ENCODE data around the gene NUDT7.
A peak's percentile ranks its signal among the peaks of the same experiment; 100 is the strongest.

NUDT7 gene

DNA sequence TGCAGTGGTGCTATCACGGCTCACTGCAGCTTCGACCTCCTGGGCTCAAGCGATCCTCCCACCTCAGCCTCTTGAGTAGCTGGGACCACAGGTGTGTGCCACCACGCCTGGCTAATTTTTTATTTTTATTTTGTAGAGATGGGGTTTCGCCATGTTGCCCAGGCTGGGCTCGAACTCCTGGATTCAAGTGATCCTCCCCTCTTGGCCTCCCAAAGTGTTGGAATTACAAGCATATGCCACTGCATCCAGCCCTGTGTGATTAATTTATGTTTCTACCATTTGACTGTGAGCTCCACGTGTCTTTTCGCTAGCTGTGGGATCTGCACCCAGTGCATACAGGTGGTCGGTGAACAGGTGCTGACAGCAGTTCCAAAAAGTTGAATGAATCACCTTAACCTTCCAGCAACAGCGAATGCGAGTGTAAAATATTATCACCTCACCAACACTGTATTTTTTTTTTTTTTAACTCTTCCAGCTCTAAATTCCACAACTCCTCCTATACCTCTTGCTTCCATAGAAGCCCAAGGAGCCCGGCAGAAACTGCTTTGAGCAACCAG is 484 bp upstream of the NUDT7 start:
- H3K4me3 ChIP-seq (ENCODE audit: low read length), result peak overlapping the region; percentile 37
- DNase-seq (ENCODE audit: low read depth, low spot score), result no peak

DNA sequence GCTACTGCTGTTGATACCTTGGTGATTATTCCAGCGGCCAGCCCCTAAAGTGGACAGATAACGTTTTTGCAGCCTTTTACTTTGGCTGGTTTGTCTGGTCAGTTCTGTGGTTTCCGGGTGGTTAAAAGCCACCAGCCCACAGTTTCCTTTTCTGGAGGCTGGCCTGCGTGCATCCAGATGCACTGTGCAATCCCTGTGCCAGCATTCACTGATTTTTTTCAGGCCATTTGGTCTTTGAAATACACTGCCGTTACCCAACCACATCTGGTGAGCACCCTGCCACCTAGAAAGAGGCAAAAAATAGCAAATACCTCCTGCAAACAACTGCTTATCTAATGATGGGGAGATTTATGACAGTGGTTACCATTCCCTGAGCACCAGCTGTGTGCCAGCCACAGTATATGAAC is 797 bp downstream of the NUDT7 start:
- peak; percentile 54 for DNase-seq (ENCODE audit: low read depth, low spot score)
- H3K4me3 ChIP-seq (ENCODE audit: low read length), result peak overlapping the region; percentile 79

DNA sequence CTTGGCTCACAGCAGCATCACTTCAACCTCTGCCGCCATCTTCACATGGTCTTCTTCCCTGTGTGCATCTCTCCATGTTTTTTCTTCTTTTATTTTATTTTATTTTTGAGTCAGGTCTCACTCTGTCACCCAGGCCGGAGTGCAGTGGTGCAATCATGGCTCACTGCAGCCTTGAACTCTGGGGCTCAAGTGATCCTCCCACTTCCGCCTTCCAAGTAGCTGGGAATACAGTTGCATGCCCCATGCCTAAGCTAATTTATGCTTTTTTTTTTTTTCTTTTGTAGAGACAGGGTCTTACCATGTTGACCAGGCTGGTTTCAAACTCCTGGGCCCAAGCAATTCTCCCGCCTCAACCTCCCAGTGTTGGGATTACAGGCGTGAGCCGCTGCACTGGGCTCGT is 1.9 kb downstream of the NUDT7 start:
- H3K4me3 ChIP-seq (ENCODE audit: low read length), result no peak overlapping the region
- no peak for DNase-seq (ENCODE audit: low read depth, low spot score)

DNA sequence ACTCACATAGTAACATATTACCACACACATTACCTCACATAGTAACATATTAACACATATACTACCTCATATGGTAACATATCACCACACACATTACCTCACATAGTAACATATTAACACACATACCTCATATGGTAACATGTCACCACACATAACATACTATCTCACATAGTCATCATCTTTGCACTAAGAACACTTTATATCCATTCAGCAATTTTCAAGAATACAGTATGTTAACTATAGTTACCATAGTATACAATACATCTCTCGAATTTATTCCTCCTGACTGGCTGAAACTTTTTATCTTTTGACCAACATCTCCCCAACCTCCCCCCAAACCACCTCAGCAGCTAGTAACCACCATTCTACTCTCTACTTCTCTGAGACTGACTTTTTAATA is 7.6 kb downstream of the NUDT7 start:
- DNase-seq (ENCODE audit: low read depth, low spot score), result no peak
- no peak overlapping the region for H3K4me3 ChIP-seq (ENCODE audit: low read length)

DNA sequence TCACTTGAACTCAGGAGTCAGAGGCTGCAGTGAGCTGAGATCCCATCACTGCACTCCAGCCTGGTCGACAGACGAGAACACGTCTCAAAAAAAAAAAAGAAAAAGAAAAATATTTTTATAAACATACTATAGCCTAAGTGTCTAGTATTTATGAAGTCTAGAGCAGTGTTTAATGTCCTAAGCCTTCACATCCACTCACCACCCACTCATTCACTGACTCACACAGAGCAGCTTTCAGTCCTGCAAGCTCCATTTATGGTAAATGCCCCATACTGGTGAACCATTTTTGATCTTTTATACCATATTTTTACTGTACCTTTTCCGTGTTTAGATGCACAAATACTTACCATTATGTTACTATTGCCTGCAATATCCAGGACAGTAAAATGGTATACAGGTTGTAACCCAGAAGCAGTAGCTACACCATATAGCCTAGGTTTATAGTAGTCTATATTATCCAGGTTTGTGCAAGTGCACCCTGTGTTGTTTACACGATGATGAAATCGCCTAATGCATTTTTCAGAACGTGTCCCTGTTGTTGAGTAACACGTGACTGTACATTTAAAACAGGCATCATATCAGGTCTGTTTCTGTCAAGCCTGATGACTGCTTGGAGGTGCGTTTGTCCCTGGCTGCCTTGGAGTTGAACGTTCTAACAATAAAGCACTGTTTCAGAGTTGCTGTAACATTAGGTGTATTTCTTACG is 10.1 kb downstream of the NUDT7 start:
- no peak overlapping the region for H3K4me3 ChIP-seq (ENCODE audit: low read length)
- no peak for DNase-seq (ENCODE audit: low read depth, low spot score)

DNA sequence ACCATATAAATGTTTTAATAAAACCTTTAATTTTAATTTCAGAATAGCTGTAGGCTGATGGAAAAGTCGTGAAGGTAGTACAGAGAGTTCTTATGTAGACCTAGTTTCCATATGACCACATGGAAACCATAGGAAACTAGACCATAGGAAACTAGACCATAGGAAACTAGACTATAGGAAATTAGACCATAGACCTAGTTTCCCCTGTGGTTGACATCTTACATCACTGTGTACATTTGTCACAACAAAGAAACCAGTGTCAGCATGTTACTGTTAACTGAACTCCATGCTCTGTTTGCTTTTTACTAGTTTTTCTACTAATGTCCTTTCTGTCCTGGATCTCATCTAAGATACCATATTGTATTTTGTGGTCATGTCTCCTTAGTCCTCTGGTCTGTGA is 14.6 kb downstream of the NUDT7 start:
- DNase-seq (ENCODE audit: low read depth, low spot score), result no peak
- no peak overlapping the region for H3K4me3 ChIP-seq (ENCODE audit: low read length)

DNA sequence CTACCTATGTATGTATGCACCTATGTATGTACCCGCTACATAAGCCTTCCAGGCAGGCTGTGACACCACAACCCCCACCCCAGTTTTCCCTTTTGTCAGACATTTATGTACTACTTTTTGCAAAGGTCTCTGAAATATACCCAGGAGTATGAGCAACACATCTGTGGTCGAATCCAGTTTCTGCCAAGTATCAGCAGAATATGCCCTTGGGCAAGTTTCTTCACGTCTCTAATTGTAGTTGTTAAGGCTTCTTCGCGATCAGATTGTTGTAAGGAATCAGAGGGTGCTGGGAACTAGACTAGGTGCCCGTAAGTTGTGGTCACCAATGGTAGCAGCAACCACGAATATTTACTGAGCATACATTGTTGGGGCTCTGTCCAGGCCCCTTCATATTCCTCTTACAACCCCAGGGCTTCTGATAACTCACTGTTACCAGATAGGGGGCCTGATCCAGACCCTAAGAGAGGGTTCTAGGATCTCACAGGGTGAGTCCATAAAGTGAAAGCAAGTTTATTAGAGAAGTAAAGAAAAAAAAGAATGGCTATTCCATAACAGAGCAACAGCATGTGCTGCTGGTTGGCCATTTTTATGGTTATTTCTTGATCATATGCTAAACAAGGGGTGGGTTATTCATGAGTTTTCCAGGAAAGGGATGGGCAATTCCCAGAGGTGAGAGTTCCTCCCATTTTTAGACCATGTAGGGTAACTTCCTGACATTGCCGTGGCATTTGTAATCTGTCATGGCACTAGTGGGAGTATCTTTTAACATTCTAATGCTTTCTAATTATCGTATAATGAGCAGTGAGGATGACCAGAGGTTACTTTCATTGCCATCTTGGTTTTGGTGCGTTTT is 16.6 kb downstream of the NUDT7 start:
- no peak for DNase-seq (ENCODE audit: low read depth, low spot score)
- H3K4me3 ChIP-seq (ENCODE audit: low read length), result no peak overlapping the region

DNA sequence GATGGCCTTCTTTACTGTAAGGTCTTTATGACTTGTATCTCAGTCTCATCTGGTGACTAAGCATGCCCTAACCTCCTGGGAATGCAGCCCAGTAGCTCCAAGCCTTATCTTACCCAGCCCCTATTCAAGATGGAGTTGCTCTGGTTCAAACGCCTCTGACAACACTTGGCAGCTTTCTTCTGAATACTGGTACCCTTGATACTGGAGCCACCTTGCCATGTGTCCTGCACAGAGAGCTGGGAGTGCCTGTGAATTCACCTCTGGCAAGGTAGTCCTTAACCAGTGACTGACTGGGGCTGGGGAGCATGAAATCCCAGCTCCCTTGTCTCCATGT is 17.2 kb downstream of the NUDT7 start:
- DNase-seq (ENCODE audit: low read depth, low spot score), result no peak
- no peak overlapping the region for H3K4me3 ChIP-seq (ENCODE audit: low read length)

DNA sequence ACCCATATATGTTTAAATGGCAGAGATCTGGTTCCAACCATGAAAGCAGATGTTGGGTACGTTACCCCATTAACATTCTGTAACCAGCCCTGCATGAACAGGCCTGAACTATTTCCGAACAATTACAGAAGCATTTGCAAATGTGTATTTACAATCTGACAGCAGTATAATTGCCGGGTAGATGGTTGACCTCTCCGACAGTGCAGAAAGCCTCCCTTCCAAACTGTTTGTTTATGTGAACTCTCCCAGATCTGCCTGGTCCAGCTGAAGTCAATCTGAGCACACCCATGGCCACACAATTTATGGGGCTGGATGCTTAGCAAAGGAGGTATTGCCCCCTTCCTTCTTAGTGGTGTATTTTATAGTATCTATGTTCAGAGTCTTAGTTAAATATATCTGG is 21.8 kb downstream of the NUDT7 start:
- no peak for DNase-seq (ENCODE audit: low read depth, low spot score)
- no peak overlapping the region for H3K4me3 ChIP-seq (ENCODE audit: low read length)

DNA sequence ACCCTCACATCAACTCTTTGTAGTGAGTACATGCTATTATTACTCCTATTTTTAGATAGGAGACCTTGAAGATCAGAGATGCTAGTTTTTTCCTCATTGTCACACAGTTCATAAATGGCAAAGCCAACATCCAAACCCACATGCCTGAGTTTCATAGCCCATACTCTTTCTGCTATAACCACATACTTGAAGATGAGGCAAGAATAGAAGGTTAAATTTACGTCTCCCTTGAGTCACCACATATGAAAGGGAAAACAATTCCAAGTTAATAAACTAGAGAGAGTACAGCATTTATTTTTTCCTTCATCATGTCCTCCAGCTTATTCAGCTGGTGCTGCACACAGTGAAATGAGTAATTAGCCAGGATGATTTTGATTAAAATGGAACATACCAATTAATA is 23.7 kb downstream of the NUDT7 start:
- DNase-seq (ENCODE audit: low read depth, low spot score), result no peak

DNA sequence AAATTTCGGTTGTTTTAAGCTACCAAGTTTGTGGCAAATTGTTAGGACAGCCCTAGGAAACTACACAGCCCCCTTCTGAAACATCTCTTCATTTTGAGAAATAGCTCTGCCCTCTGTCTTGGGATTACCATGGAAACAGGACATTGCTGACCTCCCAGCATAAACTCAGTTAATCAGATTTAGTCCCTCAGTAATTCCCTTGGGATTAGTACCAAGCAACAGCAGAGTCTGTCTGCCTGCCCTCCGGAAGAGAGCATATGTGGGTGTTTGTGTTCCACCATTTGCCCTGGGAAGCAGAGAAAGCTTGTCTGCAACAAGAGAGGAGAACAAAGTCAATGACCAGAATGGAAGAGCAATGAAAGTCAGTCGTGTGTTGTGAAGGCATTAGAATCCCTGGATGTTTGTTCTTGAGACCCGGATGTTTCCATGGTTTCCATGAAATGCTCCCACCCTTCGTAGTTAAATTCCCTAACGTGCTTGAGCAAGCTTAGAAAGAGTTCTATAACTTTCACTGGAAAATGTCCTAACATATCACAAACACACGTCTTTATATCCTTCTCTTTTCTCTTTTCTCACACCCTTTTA is 26.2 kb downstream of the NUDT7 start:
- DNase-seq (ENCODE audit: low read depth, low spot score), result no peak
- no peak overlapping the region for H3K4me3 ChIP-seq (ENCODE audit: low read length)

More for the DNA sequence above, 23.7 kb downstream of the NUDT7 start:
- H3K4me3 ChIP-seq (ENCODE audit: low read length), result no peak overlapping the region

DNA sequence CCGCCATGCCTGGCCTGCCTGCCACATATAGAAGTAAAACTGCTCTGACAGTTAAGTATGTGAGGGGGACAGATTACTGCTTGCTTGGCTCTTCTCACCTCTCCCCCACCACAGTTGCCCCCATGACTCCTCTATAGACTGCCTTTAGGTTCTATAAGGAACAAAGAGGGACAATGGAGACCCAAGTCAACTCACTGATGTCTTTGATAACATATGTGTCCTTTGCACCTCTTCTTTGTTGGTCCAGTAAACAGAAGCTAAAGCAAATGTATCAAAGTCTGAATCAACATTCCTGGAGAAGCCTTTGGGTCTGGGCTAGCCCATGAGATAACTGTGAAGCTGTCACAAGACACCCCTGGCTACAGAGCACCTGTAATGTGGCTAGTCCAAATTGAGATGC is 27.1 kb downstream of the NUDT7 start:
- H3K4me3 ChIP-seq (ENCODE audit: low read length), result no peak overlapping the region
- no peak for DNase-seq (ENCODE audit: low read depth, low spot score)

DNA sequence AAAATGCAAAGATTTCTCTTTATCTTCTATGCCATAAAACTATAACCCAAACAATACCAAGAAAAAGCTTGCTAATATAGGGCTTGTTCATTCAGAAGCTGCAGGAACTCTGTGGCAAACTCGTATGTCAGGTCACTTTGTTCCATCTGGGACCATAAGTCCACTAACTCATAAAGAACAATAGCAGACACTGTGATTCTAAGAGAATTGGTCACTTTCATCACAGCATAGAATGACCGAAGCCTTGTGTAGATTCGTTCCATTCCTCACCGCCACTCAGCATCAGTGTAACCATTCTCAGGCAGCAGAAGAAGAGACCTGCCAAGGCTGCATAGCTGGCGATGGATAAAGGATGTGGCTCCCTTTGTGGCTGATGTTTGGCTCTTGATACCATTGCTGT is 35.7 kb downstream of the NUDT7 start:
- DNase-seq (ENCODE audit: low read depth, low spot score), result no peak
- H3K4me3 ChIP-seq (ENCODE audit: low read length), result no peak overlapping the region

DNA sequence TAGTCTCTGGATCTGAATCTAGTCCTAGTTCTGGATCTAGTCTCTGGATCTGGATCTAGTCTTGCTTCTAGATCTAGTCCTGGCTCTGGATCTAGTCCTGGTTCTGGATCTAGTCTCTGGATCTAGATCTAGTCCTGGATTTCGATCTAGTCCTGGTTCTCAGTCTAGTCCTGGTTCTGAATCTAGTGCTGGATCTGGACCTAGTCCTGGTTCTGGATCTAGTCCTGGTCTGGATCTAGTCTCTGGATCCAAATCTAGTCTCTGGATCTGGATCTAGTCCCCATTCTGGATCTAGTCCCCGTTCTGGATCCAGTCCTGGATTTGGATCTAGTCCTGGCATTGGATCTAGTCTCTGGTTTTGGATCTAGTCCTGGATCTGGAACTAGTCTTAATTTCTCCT is 36.2 kb downstream of the NUDT7 start:
- no peak for DNase-seq (ENCODE audit: low read depth, low spot score)
- no peak overlapping the region for H3K4me3 ChIP-seq (ENCODE audit: low read length)

DNA sequence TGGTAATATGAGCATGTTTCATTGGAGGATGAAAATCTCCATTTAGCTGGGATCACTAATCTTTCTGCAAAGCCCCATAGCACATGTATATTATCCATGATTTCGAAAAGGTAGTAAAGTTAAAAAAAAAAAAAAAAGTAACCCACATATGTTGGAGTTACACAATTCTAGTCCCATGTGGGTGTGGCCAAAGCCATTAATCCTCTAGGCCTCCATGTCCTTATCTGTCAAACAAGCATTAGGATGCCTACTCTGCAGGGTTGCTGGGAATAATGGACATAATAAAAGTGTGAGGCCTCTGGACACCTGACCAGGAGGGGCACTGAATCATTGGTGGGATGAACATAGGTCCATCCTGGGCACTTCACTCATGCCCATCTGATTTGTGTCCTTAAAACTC is 36.9 kb downstream of the NUDT7 start:
- H3K4me3 ChIP-seq (ENCODE audit: low read length), result no peak overlapping the region

DNA sequence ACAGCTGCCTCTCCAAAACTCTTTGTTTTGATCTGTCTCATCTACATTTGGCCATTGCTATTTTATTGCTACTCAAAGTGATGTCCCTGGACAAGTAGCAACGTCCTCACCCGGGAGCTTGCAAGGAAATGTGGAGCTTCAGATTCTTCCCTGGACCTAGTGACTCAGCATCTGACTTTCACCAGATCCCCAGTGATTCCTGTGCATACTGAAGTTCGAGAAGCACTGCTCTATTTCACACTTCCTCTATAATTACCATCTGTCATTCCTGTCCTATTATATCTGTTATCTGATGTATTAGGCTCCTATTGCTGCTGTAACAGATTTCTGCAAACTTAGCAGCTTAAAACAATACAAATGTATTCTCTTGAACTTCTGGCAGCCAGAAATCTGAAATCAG is 37.5 kb downstream of the NUDT7 start:
- no peak for DNase-seq (ENCODE audit: low read depth, low spot score)
- H3K4me3 ChIP-seq (ENCODE audit: low read length), result no peak overlapping the region

More for the DNA sequence above, 36.9 kb downstream of the NUDT7 start:
- DNase-seq (ENCODE audit: low read depth, low spot score), result no peak

DNA sequence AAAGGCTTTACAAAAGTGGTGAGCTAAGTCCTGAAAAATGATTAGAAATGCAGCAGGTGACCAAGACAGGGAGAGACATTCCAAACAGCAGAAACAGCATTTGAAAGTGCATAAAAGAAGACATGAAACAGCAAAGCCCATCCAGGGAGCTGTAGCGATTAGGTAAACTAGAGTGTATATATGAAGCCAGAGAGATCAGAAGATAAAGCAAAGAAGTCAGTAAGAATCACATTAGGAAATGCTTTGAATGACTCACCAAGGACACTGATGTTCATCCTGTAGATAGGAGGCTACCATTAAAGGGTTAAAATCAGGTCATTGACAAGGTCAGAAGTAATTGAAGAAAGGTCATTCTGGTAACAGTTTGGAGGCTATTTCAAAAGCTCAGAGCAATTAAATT is 38.5 kb downstream of the NUDT7 start:
- no peak overlapping the region for H3K4me3 ChIP-seq (ENCODE audit: low read length)
- no peak for DNase-seq (ENCODE audit: low read depth, low spot score)

DNA sequence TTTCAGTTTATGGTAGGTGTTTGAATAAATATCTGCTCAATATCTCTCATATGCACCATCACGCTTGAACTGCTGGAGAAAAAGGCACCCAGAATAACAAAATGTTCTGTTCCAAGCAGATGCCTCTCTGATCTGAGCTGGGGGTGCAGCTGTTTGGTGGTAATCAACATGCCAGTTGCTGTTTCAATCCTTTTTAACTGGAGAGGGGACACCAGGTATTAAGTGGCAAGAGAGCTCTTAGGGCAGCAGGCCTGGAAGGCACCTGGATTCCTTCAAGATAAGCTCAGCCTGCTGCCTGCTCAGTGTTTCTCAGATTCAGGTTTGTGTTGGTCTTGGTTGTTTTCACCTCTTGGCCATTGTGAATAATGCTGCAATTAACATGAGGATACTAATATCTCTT is 38.9 kb downstream of the NUDT7 start:
- no peak for DNase-seq (ENCODE audit: low read depth, low spot score)
- no peak overlapping the region for H3K4me3 ChIP-seq (ENCODE audit: low read length)

DNA sequence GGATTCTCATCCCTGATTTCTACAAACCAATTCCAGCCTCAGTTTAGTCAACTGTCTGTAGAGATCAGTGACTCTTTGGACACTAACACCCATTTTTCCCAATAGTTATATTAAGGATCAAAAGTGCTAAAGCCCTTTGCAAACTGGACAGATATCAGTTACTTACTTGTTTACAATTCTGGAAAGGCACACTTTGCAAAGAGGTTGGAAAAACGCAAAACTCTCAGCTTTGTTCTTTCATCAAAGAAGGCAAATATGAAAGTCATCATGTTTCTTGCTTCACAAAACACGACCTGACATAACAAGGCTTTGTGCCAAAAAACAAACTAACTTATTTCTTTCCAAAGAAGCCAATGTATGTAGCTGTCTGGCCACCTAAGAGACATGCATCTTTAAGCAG is 39.9 kb downstream of the NUDT7 start:
- no peak for DNase-seq (ENCODE audit: low read depth, low spot score)
- no peak overlapping the region for H3K4me3 ChIP-seq (ENCODE audit: low read length)

DNA sequence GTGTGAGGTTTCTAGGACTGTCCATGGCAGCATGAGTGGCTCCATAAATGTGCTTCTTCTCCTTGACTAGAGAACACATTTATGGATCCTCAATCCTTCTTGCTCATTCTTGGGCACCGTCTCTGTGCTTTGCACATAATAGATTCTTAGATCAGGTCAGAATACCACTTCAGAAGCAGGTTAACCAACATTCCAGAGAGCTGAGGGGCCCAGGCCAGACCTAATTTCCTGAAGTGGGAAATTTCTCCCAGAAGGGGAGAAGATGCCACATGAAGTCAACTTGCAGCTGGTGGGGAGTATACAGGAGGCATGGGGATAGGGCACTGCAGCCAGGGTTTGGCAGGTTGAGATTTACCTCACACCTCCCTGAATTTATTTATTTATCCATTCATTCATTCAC is 41.7 kb downstream of the NUDT7 start:
- H3K4me3 ChIP-seq (ENCODE audit: low read length), result no peak overlapping the region
- DNase-seq (ENCODE audit: low read depth, low spot score), result no peak

All from Jurkat, Clone E6-1 (cell line).